ENCODE results near the gene HEG1. TPM values are rescaled to one million over a fixed set of nuclear protein-coding genes. Genes with fewer than 3 reads are reported as not detected.

Gene HEG1
- total and polyA plus RNA-seq, 2 experiments from 2014 or later, result 1.8 to 8.8 TPM

GRCh38 chr3:125024817-125025216 lies 31.0 kb downstream of the HEG1 start:
- Mint-ChIP-seq H3K27me3 (ENCODE audit: insufficient read depth, low read depth, poor library complexity) (no peaks in the 10 kb centered on the region), H3K27ac (no peak overlapping the region), H3K4me1 (peaks cover 9% of the 10 kb centered on the region), H3K9me3 (no peaks in the 10 kb centered on the region), H3K4me3 (no peak overlapping the region), H3K36me3 (ENCODE audit: low read depth) (peaks cover 10% of the 10 kb centered on the region; the same call in 2 of the 3 replicates)
- Histone ChIP-seq H3F3A (replicated peaks; ENCODE audit: low read depth) (no peaks in the 10 kb centered on the region), H3K79me2 (replicated peaks; ENCODE audit: insufficient read depth) (no peaks in the 10 kb centered on the region), H2AFZ (no peak overlapping the region), H3K4me1 (ENCODE audit: insufficient read depth) (no peaks in the 10 kb centered on the region), H3K27me3 (ENCODE audit: insufficient read depth) (no peaks in the 10 kb centered on the region), H3K27ac (ENCODE audit: low read depth) (no peak overlapping the region), H4K20me1 (replicated peaks; ENCODE audit: insufficient read depth) (no peaks in the 10 kb centered on the region), H3K4me3 (no peak overlapping the region), H3K9me2 (ENCODE audit: insufficient read depth) (peaks cover 14% of the 10 kb centered on the region), H3K4me2 (no peak overlapping the region), H3K36me3 (ENCODE audit: insufficient read depth) (no peaks in the 10 kb centered on the region)
- TF ChIP-seq REST (IDR thresholded peaks at IDR 0.05; ENCODE audit: unreplicated experiment) (no peak), EZH2 (IDR thresholded peaks at IDR 0.05; ENCODE audit: low read depth, unreplicated experiment) (no peak), POLR2AphosphoS5 (IDR thresholded peaks at IDR 0.05; ENCODE audit: low read depth) (no peak), ZNF331 (CRISPR knock-in tag; IDR thresholded peaks at IDR 0.05; ENCODE audit: low read depth) (no peak), NANOG (IDR thresholded peaks at IDR 0.05; ENCODE audit: borderline replicate concordance) (no peak), JUNB (IDR thresholded peaks at IDR 0.05; ENCODE audit: unreplicated experiment) (no peak), ETS1 (IDR thresholded peaks at IDR 0.05) (no peak), CTCF (conservative IDR thresholded peaks at IDR 0.05; ENCODE audit: low read depth in 2 of 2) (no peak), CREB1 (CRISPR knock-in tag; IDR thresholded peaks at IDR 0.05; ENCODE audit: low read depth) (no peak), ZNF114 (CRISPR knock-in tag; IDR thresholded peaks at IDR 0.05) (no peak), STAT1 (IDR thresholded peaks at IDR 0.05; ENCODE audit: unreplicated experiment) (no peak), EZH2phosphoT487 (IDR thresholded peaks at IDR 0.05; ENCODE audit: unreplicated experiment) (no peak)
- TF ChIP-seq, protein P1, sequence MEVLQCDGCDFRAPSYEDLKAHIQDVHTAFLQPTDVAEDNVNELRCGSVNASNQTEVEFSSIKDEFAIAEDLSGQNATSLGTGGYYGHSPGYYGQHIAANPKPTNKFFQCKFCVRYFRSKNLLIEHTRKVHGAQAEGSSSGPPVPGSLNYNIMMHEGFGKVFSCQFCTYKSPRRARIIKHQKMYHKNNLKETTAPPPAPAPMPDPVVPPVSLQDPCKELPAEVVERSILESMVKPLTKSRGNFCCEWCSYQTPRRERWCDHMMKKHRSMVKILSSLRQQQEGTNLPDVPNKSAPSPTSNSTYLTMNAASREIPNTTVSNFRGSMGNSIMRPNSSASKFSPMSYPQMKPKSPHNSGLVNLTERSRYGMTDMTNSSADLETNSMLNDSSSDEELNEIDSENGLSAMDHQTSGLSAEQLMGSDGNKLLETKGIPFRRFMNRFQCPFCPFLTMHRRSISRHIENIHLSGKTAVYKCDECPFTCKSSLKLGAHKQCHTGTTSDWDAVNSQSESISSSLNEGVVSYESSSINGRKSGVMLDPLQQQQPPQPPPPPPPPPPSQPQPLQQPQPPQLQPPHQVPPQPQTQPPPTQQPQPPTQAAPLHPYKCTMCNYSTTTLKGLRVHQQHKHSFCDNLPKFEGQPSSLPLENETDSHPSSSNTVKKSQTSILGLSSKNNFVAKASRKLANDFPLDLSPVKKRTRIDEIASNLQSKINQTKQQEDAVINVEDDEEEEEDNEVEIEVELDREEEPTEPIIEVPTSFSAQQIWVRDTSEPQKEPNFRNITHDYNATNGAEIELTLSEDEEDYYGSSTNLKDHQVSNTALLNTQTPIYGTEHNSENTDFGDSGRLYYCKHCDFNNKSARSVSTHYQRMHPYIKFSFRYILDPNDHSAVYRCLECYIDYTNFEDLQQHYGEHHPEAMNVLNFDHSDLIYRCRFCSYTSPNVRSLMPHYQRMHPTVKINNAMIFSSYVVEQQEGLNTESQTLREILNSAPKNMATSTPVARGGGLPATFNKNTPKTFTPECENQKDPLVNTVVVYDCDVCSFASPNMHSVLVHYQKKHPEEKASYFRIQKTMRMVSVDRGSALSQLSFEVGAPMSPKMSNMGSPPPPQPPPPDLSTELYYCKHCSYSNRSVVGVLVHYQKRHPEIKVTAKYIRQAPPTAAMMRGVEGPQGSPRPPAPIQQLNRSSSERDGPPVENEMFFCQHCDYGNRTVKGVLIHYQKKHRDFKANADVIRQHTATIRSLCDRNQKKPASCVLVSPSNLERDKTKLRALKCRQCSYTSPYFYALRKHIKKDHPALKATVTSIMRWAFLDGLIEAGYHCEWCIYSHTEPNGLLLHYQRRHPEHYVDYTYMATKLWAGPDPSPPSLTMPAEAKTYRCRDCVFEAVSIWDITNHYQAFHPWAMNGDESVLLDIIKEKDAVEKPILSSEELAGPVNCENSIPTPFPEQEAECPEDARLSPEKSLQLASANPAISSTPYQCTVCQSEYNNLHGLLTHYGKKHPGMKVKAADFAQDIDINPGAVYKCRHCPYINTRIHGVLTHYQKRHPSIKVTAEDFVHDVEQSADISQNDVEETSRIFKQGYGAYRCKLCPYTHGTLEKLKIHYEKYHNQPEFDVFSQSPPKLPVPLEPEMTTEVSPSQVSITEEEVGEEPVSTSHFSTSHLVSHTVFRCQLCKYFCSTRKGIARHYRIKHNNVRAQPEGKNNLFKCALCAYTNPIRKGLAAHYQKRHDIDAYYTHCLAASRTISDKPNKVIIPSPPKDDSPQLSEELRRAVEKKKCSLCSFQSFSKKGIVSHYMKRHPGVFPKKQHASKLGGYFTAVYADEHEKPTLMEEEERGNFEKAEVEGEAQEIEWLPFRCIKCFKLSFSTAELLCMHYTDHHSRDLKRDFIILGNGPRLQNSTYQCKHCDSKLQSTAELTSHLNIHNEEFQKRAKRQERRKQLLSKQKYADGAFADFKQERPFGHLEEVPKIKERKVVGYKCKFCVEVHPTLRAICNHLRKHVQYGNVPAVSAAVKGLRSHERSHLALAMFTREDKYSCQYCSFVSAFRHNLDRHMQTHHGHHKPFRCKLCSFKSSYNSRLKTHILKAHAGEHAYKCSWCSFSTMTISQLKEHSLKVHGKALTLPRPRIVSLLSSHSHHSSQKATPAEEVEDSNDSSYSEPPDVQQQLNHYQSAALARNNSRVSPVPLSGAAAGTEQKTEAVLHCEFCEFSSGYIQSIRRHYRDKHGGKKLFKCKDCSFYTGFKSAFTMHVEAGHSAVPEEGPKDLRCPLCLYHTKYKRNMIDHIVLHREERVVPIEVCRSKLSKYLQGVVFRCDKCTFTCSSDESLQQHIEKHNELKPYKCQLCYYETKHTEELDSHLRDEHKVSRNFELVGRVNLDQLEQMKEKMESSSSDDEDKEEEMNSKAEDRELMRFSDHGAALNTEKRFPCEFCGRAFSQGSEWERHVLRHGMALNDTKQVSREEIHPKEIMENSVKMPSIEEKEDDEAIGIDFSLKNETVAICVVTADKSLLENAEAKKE (CRISPR knock-in tag; IDR thresholded peaks at IDR 0.05), result no peak
- no peak for DNase-seq (ENCODE audit: low spot score)
- ATAC-seq, result no peak
